Activated CD4-positive, alpha-beta T cell treated with anti-CD3 and anti-CD28 coated beads for 36 hours (primary cell): ENCODE measurements around the gene ERVFRD-1. TPM values are rescaled to one million over a fixed set of nuclear protein-coding genes. Genes with fewer than 3 reads are reported as not detected.
"Not testable (repeated sequence)": the region's sequence is repeated elsewhere in the genome, so short reads cannot be mapped to it uniquely, and the experiment has no call there.

Source experiments
- ATAC-seq: fragments of 200-7000 bp; cut with Tn5 transposase; one replicate; pipeline ENCODE4 v1.10.0; 2021; ENCODE audit warnings: mild to moderate bottlenecking, moderate library complexity
- CTCF ChIA-PET: fragments of 350-600 bp; sonication (Branson Sonifier 250); formaldehyde crosslinking; loops from one replicate; lab custom pipeline; 2021; ENCODE audit warnings: antibody characterized with exemption; lab: Charles Lee
- POLR2A ChIA-PET: fragments of 350-600 bp; sonication (Branson Sonifier 250); formaldehyde crosslinking; loops from one replicate; lab custom pipeline; 2021; ENCODE audit warnings: antibody characterized with exemption, inconsistent platforms; lab: Charles Lee
- DNase-seq: peaks from one replicate; pipeline ENCODE4 v3.0.0-alpha.2; 2020
- H3K27ac Mint-ChIP-seq: one replicate; pipeline ENCODE4 v1.8.0; 2021; ENCODE audit warnings: mixed read lengths
- H3K27me3 Mint-ChIP-seq: one replicate; pipeline ENCODE4 v1.8.0; 2021; ENCODE audit warnings: mixed read lengths
- H3K36me3 Mint-ChIP-seq: one replicate; pipeline ENCODE4 v1.8.0; 2021; ENCODE audit warnings: low read depth, mixed read lengths
- H3K4me1 Mint-ChIP-seq: one replicate; pipeline ENCODE4 v1.8.0; 2021; ENCODE audit warnings: mixed read lengths
- H3K4me3 Mint-ChIP-seq: one replicate; pipeline ENCODE4 v1.8.0; 2021; ENCODE audit warnings: mild to moderate bottlenecking, moderate library complexity, mixed read lengths
- H3K9me3 Mint-ChIP-seq: one replicate; pipeline ENCODE4 v1.8.0; 2021; ENCODE audit warnings: low read depth, mixed read lengths
- intact Hi-C, 2 experiments: fragments of 100-400 bp; cut with DNase I in 1 of 2; cut with micrococcal nuclease in 1 of 2; formaldehyde crosslinking; loops; one replicate each; pipeline versions ENCODE4 v1.14.2 to v1.15.1; 2022 to 2024; cut with DNase I, micrococcal nuclease
- total RNA-seq, 2 experiments: library from RNA; stranded (reverse); gene quantifications; one replicate each; pipeline ENCODE4 v1.2.3, GENCODE V29; 2021

The ERVFRD-1 gene
- total RNA-seq, 2 experiments from 2014 or later = not detected

GRCh38 chr6:11092668-11093375, 18.7 kb downstream of the ERVFRD-1 start:
- intact Hi-C loops = loop anchor here (1.0 to 10.0 kb wide), 13 partner anchors 44 to 920 kb away; partner anchors contain the start of genes MAK (in 2 of the 2), C6orf52 (in 1 of the 2), ELOVL2 (in 1 of the 2) and HIVEP1 (in 1 of the 2)
- Mint-ChIP-seq H3K4me3 (peak overlapping the region; percentile 96), H3K4me1 (peaks cover 25% of the 10 kb centered on the region), H3K27me3 (no peaks in the 10 kb centered on the region), H3K9me3 (no peaks in the 10 kb centered on the region), H3K36me3 (peaks cover 7% of the 10 kb centered on the region), H3K27ac (peak overlapping the region; percentile 99)
- ChIA-PET CTCF (interaction anchor here (0.6 to 1.5 kb wide), 3 partner anchors 79 to 275 kb away, joined by 3 to 7 read pairs (median 7); no protein-coding TSS in a partner anchor), POLR2A (no interaction called here)
- peak; percentile 64 for DNase-seq
- peak; percentile 38 for ATAC-seq

GRCh38 chr6:11091141-11091540, 20.4 kb downstream of the ERVFRD-1 start:
- intact Hi-C loops = loop anchor here (5.0 to 10.0 kb wide), 4 partner anchors 46 to 686 kb away; no protein-coding TSS in a partner anchor
- POLR2A ChIA-PET, DNase-seq, H3K36me3 Mint-ChIP-seq, H3K9me3 Mint-ChIP-seq, H3K4me3 Mint-ChIP-seq, H3K27me3 Mint-ChIP-seq, ATAC-seq, H3K27ac Mint-ChIP-seq: not testable (repeated sequence)
- CTCF ChIA-PET = interaction anchor here (0.6 kb wide), 1 partner anchor 27 kb away, joined by 3 read pairs; no protein-coding TSS in a partner anchor
- peaks cover 18% of the 10 kb centered on the region for H3K4me1 Mint-ChIP-seq

- H3K4me1 Mint-ChIP-seq = peaks cover 7% of the 10 kb centered on the region
- ATAC-seq (no peak), DNase-seq (no peak)
- no peaks in the 10 kb centered on the region for H3K27me3 Mint-ChIP-seq
- intact Hi-C loops = loop anchor here (5.0 to 10.0 kb wide), 4 partner anchors 48 to 685 kb away; no protein-coding TSS in a partner anchor
- H3K36me3 Mint-ChIP-seq = no peaks in the 10 kb centered on the region
- no peaks in the 10 kb centered on the region for H3K9me3 Mint-ChIP-seq
- H3K27ac Mint-ChIP-seq = no peak overlapping the region
- no peak overlapping the region for H3K4me3 Mint-ChIP-seq
- POLR2A ChIA-PET = no interaction called here
- CTCF ChIA-PET = no interaction called here
These were observed 21.8 kb downstream of the ERVFRD-1 start for GRCh38 chr6:11089695-11090094.

GRCh38 chr6:11087141-11087812, 24.2 kb downstream of the ERVFRD-1 start:
- POLR2A ChIA-PET, H3K4me1 Mint-ChIP-seq, H3K9me3 Mint-ChIP-seq, H3K4me3 Mint-ChIP-seq, DNase-seq, ATAC-seq, H3K36me3 Mint-ChIP-seq, H3K27ac Mint-ChIP-seq, H3K27me3 Mint-ChIP-seq, intact Hi-C loops: not testable (repeated sequence)
- CTCF ChIA-PET = interaction anchor here (1.0 to 2.1 kb wide), 4 partner anchors 16 to 24 kb away, joined by 3 to 8 read pairs (median 3); no protein-coding TSS in a partner anchor

GRCh38 chr6:11085758-11086435, 25.6 kb downstream of the ERVFRD-1 start:
- Mint-ChIP-seq H3K27me3 (peaks cover 4% of the 10 kb centered on the region), H3K9me3 (no peaks in the 10 kb centered on the region), H3K36me3 (no peaks in the 10 kb centered on the region), H3K4me3 (no peak overlapping the region), H3K4me1 (no peaks in the 10 kb centered on the region), H3K27ac (no peak overlapping the region)
- intact Hi-C loops = no loop called here
- CTCF ChIA-PET = interaction anchor here (1.1 kb wide), 1 partner anchor 15 kb away, joined by 3 read pairs; no protein-coding TSS in a partner anchor
- ATAC-seq (no peak), DNase-seq (no peak)
- POLR2A ChIA-PET = no interaction called here

DNA sequence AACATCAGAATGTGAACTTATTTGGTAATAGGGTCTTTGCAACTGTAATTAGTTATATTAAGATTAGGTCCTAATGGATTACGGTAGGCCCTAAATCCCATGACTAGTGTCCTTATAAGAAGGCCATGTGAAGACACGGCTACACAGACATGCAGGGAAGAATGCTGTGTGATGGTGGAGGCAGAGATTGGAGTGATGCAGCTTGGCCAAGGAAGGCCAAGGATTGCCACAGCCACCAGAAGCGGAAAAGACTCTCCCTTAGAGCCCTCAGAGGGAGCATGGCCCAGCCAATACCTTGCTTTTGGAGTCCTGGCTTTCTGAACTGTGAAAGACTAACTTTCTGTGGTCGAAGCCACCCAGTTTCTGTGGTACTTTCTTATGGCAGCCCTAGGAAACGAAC, 27.6 kb downstream of the ERVFRD-1 start:
- DNase-seq (no peak), ATAC-seq (no peak)
- no peaks in the 10 kb centered on the region for H3K4me1 Mint-ChIP-seq
- CTCF ChIA-PET = interaction anchor here (0.6 to 1.5 kb wide), 3 partner anchors 13 to 498 kb away, joined by 3 to 4 read pairs (median 4); no protein-coding TSS in a partner anchor
- intact Hi-C loops = no loop called here
- H3K36me3 Mint-ChIP-seq = no peaks in the 10 kb centered on the region
- peaks cover 4% of the 10 kb centered on the region for H3K27me3 Mint-ChIP-seq
- no peak overlapping the region for H3K27ac Mint-ChIP-seq
- H3K4me3 Mint-ChIP-seq = no peak overlapping the region
- POLR2A ChIA-PET = no interaction called here
- H3K9me3 Mint-ChIP-seq = no peaks in the 10 kb centered on the region

DNA sequence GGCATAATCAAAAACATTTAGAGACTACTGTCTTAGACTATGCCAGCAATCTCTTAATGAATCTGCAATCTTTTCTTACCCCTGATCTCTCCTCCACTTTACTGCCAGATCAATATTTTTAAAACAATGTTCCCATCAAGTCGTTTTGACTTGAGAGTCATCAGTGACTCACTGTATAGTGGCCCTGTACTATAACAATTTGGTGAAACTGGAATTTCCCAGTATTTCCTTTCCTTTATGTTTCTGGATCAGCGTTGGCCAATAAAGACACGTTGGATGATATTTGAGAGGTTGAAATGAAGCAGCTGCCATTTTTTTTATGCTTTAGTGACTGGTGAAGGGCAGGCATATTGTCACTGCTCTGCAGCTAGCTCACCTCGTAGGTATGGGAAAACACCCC, 28.0 kb downstream of the ERVFRD-1 start:
- DNase-seq = no peak
- intact Hi-C loops = no loop called here
- Mint-ChIP-seq H3K27ac (no peak overlapping the region), H3K27me3 (peaks cover 4% of the 10 kb centered on the region), H3K4me1 (no peaks in the 10 kb centered on the region), H3K4me3 (no peak overlapping the region), H3K36me3 (no peaks in the 10 kb centered on the region), H3K9me3 (no peaks in the 10 kb centered on the region)
- no peak for ATAC-seq
- POLR2A ChIA-PET = no interaction called here
- CTCF ChIA-PET = interaction anchor here (1.4 to 1.5 kb wide), 3 partner anchors 13 to 40 kb away, joined by 3 to 4 read pairs (median 4); no protein-coding TSS in a partner anchor

DNA sequence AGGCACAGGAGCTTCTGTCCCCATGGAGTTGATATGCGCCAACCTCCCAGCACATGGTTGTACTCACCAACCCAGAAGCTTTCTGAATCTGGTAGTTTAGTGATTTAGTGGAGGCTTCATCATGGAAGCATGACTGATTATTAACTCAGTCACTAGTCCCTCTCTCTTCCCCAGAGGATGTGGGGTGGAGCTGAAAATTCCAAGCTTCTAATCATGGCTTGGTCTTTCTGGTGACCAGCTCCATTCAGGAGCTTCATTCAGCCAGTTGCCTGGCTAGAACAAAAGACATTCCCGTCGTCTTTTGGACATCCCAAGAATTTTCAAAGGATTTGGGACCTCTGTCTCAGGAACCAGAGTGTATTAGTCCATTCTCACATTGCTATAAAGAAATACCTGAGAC, 31.2 kb downstream of the ERVFRD-1 start:
- no peak for DNase-seq
- no peaks in the 10 kb centered on the region for H3K4me1 Mint-ChIP-seq
- POLR2A ChIA-PET = no interaction called here
- no peak overlapping the region for H3K4me3 Mint-ChIP-seq
- H3K27ac Mint-ChIP-seq = no peak overlapping the region
- no peaks in the 10 kb centered on the region for H3K9me3 Mint-ChIP-seq
- CTCF ChIA-PET = interaction anchor here (0.7 to 2.0 kb wide), 2 partner anchors 12 to 439 kb away, joined by 3 to 4 read pairs; no protein-coding TSS in a partner anchor
- H3K27me3 Mint-ChIP-seq = peaks cover 4% of the 10 kb centered on the region
- no peaks in the 10 kb centered on the region for H3K36me3 Mint-ChIP-seq
- intact Hi-C loops = no loop called here
- no peak for ATAC-seq

GRCh38 chr6:11078266-11078665, 33.3 kb downstream of the ERVFRD-1 start:
- Mint-ChIP-seq H3K36me3 (no peaks in the 10 kb centered on the region), H3K27me3 (no peaks in the 10 kb centered on the region), H3K4me1 (no peaks in the 10 kb centered on the region), H3K4me3 (no peak overlapping the region), H3K27ac (no peak overlapping the region), H3K9me3 (no peaks in the 10 kb centered on the region)
- no peak for DNase-seq
- ChIA-PET POLR2A (no interaction called here), CTCF (no interaction called here)
- ATAC-seq = no peak
- intact Hi-C loops = no loop called here

DNA sequence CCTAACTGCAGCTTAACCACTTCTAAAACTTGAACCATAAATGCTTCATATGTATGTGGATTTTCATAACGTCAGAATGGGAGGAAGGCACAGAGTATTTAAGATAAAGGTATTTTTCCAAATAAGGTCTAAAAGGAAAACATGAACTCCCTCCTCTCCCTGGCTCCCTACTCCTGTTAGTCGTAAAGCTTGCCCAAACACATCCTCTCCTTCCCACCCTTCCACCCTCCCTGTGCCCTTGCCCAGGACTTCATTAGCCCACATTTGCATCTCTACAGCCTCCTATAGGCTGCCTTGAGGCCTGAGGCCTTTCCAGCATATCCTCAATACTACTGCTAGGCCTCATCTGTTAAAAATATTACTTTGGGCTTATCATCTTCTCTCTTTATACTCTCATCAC, 35.0 kb downstream of the ERVFRD-1 start:
- ATAC-seq = no peak
- H3K27ac Mint-ChIP-seq = no peak overlapping the region
- H3K27me3 Mint-ChIP-seq = no peaks in the 10 kb centered on the region
- no peaks in the 10 kb centered on the region for H3K36me3 Mint-ChIP-seq
- intact Hi-C loops = no loop called here
- CTCF ChIA-PET = interaction anchor here (0.7 to 1.2 kb wide), 2 partner anchors 21 to 723 kb away, joined by 3 to 4 read pairs; no protein-coding TSS in a partner anchor
- H3K9me3 Mint-ChIP-seq = no peaks in the 10 kb centered on the region
- POLR2A ChIA-PET = no interaction called here
- DNase-seq = no peak
- no peaks in the 10 kb centered on the region for H3K4me1 Mint-ChIP-seq
- H3K4me3 Mint-ChIP-seq = no peak overlapping the region

- H3K36me3 Mint-ChIP-seq = no peaks in the 10 kb centered on the region
- no peaks in the 10 kb centered on the region for H3K4me1 Mint-ChIP-seq
- no peak overlapping the region for H3K27ac Mint-ChIP-seq
- intact Hi-C loops = no loop called here
- peaks cover 2% of the 10 kb centered on the region for H3K27me3 Mint-ChIP-seq
- ChIA-PET CTCF (interaction anchor here (1.2 to 4.2 kb wide), 2 partner anchors 9 to 118 kb away, joined by 5 to 52 read pairs; no protein-coding TSS in a partner anchor), POLR2A (interaction anchor here (0.6 kb wide), 1 partner anchor 72 kb away, joined by 5 read pairs; no protein-coding TSS in a partner anchor)
- no peak for DNase-seq
- ATAC-seq = no peak
- no peaks in the 10 kb centered on the region for H3K9me3 Mint-ChIP-seq
- H3K4me3 Mint-ChIP-seq = no peak overlapping the region
These were observed 39.4 kb downstream of the ERVFRD-1 start for GRCh38 chr6:11072101-11072500.
